Midbrain (tissue), 1 donor: Measurements from ENCODE around the gene TRIM65.
A peak's percentile ranks its signal among the peaks of the same experiment; 100 is the strongest.

ENCODE experiments used
- DNase-seq: peaks from one replicate; lab custom pipeline; 2025; lab: John Stamatoyannopoulos, UW

The TRIM65 gene, protein sequence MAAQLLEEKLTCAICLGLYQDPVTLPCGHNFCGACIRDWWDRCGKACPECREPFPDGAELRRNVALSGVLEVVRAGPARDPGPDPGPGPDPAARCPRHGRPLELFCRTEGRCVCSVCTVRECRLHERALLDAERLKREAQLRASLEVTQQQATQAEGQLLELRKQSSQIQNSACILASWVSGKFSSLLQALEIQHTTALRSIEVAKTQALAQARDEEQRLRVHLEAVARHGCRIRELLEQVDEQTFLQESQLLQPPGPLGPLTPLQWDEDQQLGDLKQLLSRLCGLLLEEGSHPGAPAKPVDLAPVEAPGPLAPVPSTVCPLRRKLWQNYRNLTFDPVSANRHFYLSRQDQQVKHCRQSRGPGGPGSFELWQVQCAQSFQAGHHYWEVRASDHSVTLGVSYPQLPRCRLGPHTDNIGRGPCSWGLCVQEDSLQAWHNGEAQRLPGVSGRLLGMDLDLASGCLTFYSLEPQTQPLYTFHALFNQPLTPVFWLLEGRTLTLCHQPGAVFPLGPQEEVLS

DNA sequence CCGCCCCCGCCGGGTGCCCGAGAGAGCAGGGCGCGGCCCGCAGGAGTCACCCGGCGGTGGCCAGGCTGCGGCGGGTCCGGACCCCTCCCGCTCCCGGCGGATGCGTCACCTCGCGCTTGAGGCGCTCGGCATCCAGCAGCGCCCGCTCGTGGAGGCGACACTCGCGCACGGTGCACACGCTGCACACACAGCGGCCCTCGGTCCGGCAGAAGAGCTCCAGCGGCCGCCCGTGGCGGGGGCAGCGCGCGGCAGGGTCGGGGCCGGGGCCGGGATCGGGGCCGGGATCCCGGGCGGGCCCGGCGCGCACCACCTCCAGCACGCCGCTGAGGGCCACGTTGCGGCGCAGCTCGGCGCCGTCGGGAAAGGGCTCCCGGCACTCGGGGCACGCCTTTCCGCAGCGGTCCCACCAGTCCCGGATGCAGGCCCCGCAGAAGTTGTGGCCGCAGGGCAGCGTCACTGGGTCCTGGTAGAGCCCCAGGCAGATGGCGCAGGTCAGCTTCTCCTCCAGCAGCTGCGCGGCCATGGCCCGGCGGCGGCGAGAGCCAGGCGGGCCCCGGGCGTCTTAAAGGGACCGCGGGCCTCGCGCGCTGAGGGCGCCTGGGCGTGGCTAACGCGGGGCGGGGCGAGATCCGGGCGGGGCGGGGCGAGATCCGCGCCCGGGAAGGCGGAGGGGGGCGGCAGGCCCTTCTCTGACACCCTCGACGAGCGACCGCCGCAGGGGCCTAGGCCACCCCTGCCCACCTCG lies at the start of gene TRIM65:
TSS of gene TRIM65 (minus strand) at position 537 of the 745 bp plus-strand sequence. CDS start at position 523, 14 bp downstream.
- DNase-seq: peak; percentile 85

DNA sequence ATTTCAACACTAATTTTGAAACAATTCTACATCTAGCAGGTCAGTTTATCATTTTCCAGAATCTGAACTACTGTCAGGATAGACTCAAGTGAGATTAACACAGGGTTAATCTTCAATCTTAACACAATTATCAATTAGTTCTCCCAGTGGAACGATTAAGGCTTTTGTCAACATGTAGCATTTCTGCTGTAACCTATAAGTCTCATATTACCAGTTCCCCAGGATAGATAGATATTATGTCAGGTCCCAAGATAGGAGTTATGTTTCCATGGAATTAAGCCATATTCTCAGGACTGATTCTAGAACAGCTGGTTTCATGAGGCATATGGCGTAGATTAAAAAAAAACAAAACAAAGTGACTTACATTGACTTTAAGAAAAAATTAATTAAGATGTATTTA lies 48.5 kb upstream of the TRIM65 start:
- no peak for DNase-seq

DNA sequence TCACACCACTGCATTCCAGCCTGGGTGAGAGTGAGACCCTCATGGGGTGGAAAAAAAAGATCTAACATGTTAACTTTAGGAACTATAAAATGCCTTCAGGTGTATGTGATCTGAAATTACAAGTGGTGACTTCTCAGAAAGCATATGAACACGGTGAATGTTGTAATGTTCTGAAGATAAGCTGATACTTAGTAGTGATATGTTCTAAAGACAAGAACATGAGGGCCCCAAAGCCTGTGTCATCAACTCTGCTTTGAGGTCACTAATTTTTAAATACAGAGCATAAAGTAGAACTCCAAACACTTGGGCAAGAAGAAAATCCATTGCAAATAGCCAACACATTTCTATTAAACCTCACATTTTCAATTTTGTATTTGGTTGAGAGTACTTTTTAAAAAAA lies 46.7 kb upstream of the TRIM65 start:
- no peak for DNase-seq

DNA sequence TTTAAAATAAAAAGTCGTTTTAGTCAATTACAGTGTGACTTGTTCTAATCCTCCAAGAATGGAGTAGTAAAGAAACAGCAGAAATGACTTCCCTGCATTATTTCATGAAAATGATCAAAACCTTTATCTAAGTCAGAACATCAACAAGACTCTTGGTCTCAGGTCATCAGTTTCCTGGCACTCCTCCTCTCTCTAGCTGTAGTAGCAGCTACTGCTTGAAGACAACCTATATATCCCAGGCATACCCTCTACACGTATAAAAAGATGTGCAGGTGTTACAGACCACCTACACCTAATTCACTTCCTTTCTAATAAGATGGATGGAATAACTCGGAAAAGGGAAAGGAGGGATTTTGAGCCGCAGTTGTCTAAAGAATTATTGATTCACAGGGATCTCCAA lies 45.7 kb upstream of the TRIM65 start:
- DNase-seq: no peak

DNA sequence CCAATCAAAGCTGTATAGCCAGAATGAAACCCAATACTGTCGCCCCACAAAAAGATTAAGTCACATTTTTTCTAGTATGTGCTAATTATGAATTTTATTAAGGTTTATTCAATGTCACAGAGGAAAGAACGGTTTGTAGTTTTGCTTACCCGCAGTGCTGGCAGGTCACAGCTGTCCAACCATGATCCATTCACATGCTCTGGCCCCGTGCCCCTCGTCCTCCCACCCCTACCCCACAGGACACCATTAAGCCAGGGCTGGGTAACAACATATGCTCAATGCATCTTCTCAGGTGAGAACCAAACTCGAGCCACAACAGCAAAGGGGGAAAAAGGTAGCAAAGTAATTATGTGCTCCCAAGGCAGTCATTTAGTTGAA lies 44.7 kb upstream of the TRIM65 start:
- no peak for DNase-seq

DNA sequence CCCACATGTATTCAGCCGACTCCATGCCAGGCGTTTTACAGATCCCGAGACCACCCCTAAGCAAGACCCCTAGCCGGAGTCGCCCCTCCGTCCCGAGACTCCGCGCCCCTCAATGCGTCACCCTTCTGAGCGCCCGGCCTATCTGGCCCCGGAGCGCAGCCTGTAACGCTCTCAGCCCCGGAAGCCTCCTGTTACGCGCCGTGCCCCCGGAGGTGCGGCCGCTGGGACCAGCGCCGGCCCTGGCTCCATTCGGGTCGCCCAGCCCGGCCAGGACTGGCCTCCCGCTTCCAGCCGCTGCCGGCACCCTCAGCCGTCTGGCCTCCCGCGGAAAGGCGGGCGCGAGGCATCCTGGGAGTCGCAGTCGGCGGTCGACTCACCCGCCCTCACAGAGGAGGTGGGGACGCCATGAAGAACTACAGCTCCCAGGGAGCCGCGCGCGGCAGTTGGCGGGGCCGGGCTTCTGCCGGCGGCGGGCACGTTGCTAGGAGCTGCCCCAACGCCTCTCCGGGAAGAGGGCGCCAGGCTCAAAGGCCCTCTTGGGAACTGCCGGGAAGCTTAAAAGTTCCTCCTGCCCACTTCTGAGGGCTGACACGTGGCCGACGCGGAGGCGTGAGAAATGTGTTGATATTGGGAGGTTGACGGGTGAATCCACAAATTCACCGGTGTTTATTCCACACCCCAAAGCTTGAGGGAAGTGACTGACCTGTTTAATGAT lies 44.1 kb upstream of the TRIM65 start, which contains the start of gene FBF1:
TSS of gene FBF1 (minus strand) at position 316 of the 715 bp plus-strand sequence. CDS start 2,893 bp downstream, outside the sequence.
- DNase-seq: peak; percentile 96

DNA sequence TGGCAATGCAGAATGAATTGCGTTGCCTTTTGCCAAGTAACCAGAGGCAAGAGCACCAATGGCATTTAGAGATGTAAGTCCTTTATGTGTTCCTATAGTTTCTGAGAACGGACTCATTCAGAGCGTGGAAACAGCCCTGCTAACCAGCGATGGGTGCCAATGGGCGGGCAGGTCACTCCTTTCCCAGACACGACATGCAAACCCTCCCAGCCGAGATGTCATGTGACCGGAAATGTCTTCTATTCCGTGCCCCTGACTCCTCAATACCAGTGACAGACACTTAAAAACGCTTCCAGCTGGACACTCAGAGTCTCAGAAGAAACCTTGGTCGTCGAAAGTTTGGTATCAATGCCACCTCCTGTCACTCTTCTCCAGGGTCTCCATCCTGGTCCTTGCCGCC lies 40.9 kb upstream of the TRIM65 start:
- DNase-seq: no peak

DNA sequence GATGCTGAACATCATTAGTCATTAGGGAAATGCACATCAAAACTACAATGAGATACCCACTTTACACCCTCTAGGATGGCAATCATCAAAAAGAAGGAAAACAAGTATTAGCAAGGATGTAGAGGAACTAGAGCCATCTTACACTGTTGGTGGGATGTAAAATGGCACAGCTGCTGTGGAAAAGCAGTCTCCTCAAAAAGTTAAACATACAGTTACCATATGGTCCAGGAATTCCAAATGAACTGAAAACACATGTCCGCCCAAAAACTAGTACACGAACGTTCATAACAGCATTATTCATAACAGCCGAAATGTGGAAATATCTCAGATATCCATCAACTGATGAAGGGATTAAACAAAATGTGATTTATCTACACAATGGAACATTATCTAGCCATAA lies 37.1 kb upstream of the TRIM65 start:
- DNase-seq: no peak

DNA sequence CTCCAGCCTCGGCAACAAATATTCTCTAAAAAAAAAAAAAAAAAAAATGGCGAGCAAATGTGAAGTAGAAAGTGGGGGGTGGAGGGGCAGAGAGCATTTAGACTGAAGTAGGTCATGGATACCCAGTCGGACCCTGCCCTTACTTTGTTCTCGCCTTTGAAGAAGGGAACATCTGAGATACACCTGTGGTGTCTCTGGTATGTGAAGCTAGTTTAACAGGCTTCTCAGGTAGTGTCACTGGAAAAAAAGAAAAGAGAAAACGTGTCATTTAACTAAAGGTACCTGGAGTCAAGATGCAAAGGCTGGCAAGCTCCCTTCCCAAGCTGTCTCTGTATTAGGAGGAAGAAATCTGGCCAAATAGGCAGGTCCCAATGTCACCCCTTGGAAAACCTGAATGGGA lies 36.1 kb upstream of the TRIM65 start:
- no peak for DNase-seq

DNA sequence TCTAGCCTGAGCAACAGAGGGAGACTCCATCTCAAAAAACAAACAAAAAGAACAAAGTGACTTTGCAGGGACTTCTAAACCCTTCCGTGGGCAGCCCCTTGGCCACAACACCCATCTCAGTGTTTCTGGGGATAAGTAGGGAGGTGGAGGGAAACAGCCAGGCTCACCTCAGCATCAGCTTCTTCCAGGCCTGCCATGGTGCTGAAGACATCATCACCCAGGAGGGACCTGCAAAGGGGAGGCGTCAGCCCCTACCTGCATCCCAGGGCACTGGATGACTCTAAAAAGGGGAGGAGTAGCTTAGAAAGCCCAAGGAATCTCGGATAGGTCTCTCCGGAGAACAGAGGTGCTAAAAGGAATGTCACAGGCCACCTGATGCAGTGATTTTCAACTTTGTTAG lies 34.3 kb upstream of the TRIM65 start:
- no peak for DNase-seq

DNA sequence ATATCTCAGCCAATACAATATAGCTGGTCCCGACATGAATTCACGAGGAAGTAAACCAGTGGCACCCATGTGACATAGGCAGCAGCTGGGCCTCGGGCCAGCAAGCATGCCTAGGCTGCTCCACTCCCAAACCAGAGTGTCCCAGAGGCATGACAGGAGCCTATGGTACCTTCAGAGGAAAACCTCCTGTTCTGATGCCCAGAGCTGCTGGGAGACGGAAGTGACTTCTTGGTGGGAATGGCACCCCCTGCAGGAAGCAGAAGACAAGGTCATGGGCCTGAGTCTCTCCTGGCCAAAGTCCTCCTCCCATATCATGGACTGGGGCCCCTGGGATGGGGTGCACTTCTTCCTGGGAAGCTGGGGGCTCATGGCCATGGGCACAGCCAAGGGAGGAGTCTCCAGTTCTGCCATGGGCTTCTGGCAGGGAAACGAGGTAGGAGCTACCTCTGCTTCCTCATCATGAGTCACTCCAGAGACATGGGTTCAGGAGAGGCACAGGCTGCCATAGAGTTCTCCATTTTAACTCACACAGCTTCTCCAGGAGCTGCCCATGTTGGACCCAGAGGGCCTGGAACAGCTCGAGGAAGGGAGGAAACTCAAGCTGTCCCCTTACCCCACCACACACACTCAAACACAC lies 30.7 kb upstream of the TRIM65 start:
- DNase-seq: no peak

DNA sequence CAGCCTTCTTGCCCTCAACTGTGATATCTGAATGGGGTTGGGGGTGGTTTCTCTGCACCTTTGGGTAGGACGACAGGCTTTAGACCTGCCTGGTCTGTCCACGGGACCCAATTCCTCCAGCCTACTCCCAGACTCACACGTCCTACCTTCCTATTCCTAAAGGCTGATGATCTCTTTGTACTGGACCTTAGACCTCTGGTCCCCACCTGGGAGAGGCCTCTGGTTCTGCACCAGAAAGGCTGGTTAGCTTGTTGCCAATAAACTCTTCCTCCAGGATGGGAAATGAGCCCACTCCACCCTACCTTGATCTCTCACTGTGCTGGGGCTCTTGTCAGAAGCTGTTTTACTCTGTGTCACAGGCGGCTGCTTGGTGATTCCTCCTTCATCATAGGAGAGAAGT lies 29.7 kb upstream of the TRIM65 start:
- DNase-seq: no peak

DNA sequence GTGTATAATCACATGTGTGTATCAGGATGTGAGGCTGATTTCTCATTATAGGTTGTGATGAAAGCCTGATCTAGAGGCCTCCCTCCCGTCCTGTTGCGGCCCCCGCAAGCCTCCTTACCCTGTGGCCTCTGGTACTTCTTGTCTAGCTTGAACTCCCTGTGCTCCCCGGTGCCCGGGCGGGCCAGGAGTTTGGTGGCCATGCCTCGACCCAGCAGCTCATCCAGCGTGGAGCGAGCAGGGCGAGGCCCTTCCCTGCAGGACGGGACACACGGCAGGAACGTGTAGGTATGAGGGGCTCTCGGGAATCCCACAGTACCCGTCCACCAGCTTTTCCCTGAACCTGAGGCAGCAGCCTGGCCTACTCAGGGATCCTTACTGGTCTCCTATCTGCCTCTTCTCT lies 29.2 kb upstream of the TRIM65 start:
- no peak for DNase-seq

DNA sequence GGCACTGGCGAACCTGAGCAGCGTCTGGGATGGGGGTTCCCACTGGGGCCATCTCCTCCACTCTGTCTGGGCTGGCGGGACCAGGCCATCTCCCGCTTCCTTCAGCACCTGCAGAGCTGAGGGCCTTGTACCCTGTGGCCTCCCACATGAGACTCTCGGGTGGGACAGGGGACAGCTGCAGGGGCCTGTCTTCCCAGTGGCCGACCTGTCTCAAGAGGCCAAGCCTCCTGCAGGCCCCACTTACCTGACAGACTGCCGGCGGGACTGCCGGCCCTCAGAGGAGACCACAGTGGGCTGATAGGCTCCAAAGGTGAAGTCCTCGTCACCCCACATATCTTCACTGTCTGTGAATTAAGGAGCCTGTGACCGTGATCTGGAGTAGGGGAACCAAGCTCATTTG lies 28.4 kb upstream of the TRIM65 start:
- DNase-seq: no peak

DNA sequence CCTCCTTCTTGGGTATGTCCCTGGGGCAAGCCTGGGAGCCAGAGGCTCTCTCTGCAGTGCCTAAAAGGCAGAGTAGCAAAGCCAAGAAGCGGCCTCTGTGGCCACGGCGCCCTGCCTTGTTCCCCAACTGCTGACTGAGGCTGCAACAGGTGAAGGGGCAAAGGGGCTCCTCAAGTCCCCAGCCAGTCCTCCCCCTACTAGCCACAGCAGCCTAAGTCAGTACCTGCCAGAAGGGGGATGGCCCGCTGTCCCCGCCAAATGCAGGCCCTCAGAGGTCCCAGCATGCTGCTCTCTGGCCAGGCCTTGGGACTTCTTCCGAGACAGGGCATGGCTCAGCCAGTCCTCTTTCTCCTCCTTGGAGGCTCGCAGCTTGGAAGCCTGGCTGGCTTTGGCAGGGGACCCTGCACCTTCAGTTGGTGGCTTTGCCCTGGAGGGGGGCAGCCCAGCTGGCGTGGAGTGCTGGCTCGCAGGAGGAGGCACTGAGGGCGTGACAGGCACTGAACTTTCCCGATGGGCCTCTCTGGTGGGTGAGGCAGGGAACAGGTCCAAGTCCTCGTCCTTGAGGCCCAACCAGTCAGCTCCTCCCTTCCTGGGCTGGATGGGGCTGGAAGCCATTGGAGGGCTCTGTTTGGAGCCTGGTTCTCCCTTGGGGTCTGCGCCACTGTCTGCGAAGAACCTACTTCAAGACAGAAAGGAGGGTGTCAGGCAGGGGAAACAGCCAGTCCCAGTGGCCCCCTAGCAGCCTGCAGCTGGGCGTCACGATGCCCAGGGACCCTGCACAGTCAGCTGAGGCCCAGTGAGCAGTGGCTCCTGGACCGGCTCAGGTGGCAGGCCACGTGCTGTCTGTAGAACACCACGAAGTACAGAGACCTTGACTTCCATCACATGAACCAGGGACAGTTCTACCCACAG lies 26.5 kb upstream of the TRIM65 start:
- no peak for DNase-seq

DNA sequence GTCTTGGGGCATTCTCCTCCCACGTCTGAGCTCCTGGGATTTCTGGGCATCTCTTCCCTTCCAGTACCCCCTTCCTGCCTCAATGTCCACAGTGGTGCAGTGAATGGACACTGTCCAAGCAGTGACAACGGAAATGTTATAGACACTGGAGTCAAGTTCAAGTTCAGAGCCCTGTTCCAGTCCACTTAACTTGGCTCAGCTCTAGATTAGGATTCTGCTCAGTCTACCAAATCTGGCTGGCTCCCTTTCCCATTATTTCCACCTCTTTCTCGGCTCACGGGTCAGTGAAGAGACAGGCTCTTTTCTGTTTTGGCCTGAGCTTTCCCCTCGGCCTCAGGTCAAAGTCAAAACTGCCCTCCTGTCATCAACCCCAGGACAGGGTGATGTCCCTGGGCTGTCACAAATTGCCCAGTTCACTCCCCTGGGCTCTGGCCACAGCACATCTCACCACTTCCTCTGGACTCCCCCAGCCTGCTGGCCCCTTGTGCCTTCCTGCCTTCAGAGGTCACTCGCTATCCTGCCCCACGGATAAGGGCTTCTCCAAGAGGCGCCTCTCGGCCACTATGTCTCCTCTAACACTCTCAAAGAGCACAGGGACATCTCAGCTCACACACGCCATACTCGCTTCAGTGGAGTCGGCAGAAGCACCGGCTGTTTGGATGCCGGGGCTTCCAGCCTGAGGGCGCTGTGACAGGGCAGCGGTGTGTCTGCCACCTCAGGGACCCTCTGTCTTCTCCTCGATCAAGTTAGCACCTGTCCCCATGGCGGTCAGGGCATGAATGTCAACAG lies 25.6 kb upstream of the TRIM65 start:
- no peak for DNase-seq

DNA sequence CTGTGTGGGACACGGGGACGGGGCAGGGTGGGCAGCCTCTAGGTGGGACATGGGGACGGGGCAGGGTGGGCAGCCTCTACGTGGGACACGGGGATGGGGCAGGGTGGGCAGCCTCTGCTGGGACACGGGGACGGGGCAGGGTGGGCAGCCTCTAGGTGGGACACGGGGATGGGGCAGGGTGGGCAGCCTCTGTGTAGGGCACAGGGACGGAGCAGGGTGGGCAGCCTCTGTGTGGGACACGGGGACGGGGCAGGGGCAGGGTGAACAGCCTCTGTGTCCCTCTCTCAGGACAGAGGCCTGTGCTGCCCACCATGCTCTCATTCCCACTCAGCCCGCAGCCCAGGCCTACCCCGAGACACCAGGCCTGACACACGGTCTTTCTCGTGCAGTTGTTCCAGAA lies 24.8 kb upstream of the TRIM65 start:
- no peak for DNase-seq

DNA sequence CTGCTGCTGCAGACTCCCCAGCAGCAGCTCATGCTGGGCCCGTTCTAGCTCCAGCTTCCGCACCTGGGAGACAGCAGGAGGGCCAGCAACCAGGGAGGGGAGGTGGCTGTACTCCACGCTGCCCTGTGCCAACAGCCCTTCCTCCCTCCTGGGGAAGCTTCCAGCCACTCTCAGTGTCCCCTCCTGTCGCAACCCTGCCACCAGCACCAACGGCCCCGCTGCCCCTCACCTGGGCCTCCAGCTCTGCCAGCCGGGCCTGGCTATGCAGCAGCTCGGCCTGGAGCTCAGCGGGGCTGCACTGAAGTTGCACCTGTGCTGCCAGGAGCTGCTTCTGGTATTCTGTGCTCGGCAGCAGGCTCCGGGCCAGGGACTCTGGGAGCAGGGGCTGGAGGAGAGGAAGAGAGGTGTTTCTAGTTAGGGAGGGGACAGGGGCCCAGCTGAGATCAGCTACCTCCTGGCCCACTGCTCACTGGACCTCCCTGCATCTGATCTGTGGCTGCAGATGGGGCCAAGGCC lies 23.4 kb upstream of the TRIM65 start:
- DNase-seq: no peak

DNA sequence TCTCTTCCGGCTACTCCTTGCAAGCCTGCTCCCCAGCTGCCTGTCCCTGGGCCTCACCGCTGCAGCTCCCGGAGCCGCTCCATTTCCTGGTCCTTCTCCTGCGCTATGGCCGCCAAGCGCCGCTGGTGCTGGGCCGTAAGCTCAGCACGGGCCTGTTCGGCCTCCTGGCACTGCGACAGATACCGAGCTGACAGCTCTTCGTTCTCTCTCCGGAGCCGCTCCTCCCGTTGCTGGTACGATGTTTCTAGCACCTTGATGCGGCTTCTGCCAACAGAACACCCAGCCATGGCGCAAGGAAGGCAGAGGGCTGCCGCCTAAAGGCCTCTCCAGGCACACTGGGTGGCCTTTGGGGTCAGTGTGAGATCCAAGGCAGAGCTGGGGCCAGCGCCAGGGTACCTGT lies 22.9 kb upstream of the TRIM65 start:
- no peak for DNase-seq

DNA sequence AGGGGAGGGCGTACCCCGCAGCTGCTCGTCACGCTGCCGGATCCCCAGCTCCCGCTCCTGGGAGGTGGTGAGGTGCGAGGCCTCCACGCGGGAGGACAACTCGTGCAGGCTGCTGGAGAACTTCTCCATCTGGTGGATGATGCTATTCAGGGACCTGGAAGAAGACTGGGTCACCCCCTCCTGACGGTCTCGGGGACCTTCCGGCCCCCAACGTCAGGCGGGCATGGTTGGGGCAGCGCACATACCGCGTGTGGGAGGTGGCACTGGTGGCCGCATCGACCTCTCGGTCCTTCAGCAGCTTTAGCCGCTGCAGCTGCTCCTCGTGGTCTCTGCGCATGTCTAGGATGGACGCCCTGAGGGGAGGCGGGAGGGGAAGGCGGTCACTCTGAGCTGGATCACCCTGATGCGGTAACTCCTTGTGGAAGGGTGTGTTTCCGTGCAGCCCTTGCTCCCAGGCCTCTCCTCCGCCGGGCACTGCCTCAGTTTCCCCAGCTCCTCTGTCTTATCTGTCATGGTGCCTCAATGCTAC lies 21.2 kb upstream of the TRIM65 start:
- no peak for DNase-seq
